Keratinocyte (primary cell): ENCODE data around the gene HERC3. TPM values are rescaled to one million over a fixed set of nuclear protein-coding genes. Genes with fewer than 3 reads are reported as not detected.
"Not testable (repeated sequence)": the region's sequence is repeated elsewhere in the genome, so short reads cannot be mapped to it uniquely, and the experiment has no call there.

ENCODE experiments used
- DNase-seq: peaks from one replicate; pipeline ENCODE4 v3.0.0-alpha.2; 2011; ENCODE audit warnings: low read depth, missing footprints, low spot score
- FAIRE-seq: peaks from 2 replicates; lab custom pipeline; 2011; peaks lifted over from hg19 to GRCh38; lab: Jason Lieb, UNC
- H2AFZ ChIP-seq: 2 replicates; pipeline ENCODE4 v1.6.0; 2012; ENCODE audit warnings: low read length, control low read depth, inconsistent platforms; ENCODE audit not compliant: control insufficient read depth
- H3K27ac ChIP-seq: 2 replicates; pipeline ENCODE4 v1.5.1; 2011; ENCODE audit warnings: low read length; ENCODE audit not compliant: control insufficient read depth, insufficient read depth
- H3K27me3 ChIP-seq: 3 replicates; pipeline ENCODE4 v1.6.0; 2011; ENCODE audit warnings: low read length; ENCODE audit not compliant: control insufficient read depth, insufficient read depth; ENCODE audit errors: extremely low read depth
- H3K36me3 ChIP-seq, 2 experiments: 2 replicates in 1 of 2; 3 replicates in 1 of 2; pipeline ENCODE4 v1.5.1; 2011; ENCODE audit warnings: low read length in 2 of 2, mild to moderate bottlenecking in 1 of 2; ENCODE audit not compliant: control insufficient read depth in 2 of 2, insufficient read depth in 2 of 2; ENCODE audit errors: extremely low read depth in 1 of 2
- H3K4me1 ChIP-seq: 3 replicates; pipeline ENCODE4 v1.5.1; 2011; ENCODE audit warnings: low read length; ENCODE audit not compliant: control insufficient read depth, insufficient read depth; ENCODE audit errors: extremely low read depth
- H3K4me2 ChIP-seq: 3 replicates; pipeline ENCODE4 v1.6.0; 2011; ENCODE audit warnings: low read depth, low read length; ENCODE audit not compliant: control insufficient read depth, insufficient read depth; ENCODE audit errors: extremely low read depth
- H3K4me3 ChIP-seq, 3 experiments: fragments of 200-600 bp in 1 of 3; sonication (generic) in 1 of 3; 2 replicates in 2 of 3; 3 replicates in 1 of 3; pipeline ENCODE4 v1.5.1; 2011 to 2016; ENCODE audit warnings: low read length in 3 of 3, mild to moderate bottlenecking in 3 of 3, control low read depth in 2 of 3, inconsistent platforms in 1 of 3, low read depth in 1 of 3, mixed read lengths in 1 of 3, mixed run types in 1 of 3, moderate library complexity in 1 of 3; ENCODE audit not compliant: control insufficient read depth in 2 of 3, insufficient read depth in 2 of 3; ENCODE audit errors: extremely low read depth in 1 of 3
- H3K79me2 ChIP-seq: 2 replicates; pipeline ENCODE4 v1.6.0; 2012; ENCODE audit warnings: low read length; ENCODE audit not compliant: control insufficient read depth, insufficient read depth
- H3K9ac ChIP-seq: 3 replicates; pipeline ENCODE4 v1.6.0; 2011; ENCODE audit warnings: low read length; ENCODE audit not compliant: control insufficient read depth, insufficient read depth; ENCODE audit errors: extremely low read depth
- H3K9me1 ChIP-seq: 3 replicates; pipeline ENCODE4 v1.6.0; 2011; ENCODE audit warnings: low read length; ENCODE audit not compliant: control insufficient read depth, insufficient read depth; ENCODE audit errors: extremely low read depth
- H3K9me3 ChIP-seq: 2 replicates; pipeline ENCODE4 v1.5.1; 2012; ENCODE audit warnings: low read depth, low read length; ENCODE audit not compliant: control insufficient read depth
- H4K20me1 ChIP-seq: 3 replicates; pipeline ENCODE4 v1.6.0; 2011; ENCODE audit warnings: low read length; ENCODE audit not compliant: control insufficient read depth, insufficient read depth; ENCODE audit errors: extremely low read depth
- CTCF ChIP-seq, 3 experiments: IDR thresholded peaks in 1 of 3; conservative IDR thresholded peaks in 1 of 3; optimal IDR thresholded peaks in 1 of 3; 2 replicates in 2 of 3; 3 replicates in 1 of 3; pipeline versions ENCODE3 to v1.5.1; 2011; ENCODE audit warnings: low read length in 3 of 3, mild to moderate bottlenecking in 3 of 3, moderate library complexity in 2 of 3, control low read depth in 1 of 3, inconsistent platforms in 1 of 3; ENCODE audit not compliant: insufficient read depth in 2 of 3; ENCODE audit errors: extremely low read depth in 1 of 3
- EZH2 ChIP-seq: IDR thresholded peaks from one replicate; pipeline ENCODE4 v1.6.1; 2012; ENCODE audit warnings: inconsistent platforms, mild to moderate bottlenecking, low read length, moderate library complexity
- dilution Hi-C: fragments of 300-500 bp; cut with MboI; formaldehyde crosslinking; loops from one replicate; pipeline ENCODE4 v1.7.0; 2020; ENCODE audit warnings: low sequenced_read_pairs; ENCODE audit not compliant: extremely low pct_ligation_motif_present
- polyA plus RNA-seq, 5 experiments: library from polyadenylated mRNA; depleted of rRNA in 3 of 5; stranded (reverse) in 3 of 5; stranded (forward) in 1 of 5; unstranded in 1 of 5; fragments of >200 nt; gene quantifications; 1 replicate in 1 of 5; 2 replicates in 3 of 5; 3 replicates in 1 of 5; pipeline versions ENCODE4 v1.2.1 to v1.2.3, GENCODE V29; 2011 to 2012; ENCODE audit warnings: missing spikeins in 2 of 5, low read depth in 1 of 5, low replicate concordance in 1 of 5

HERC3 gene
- polyA plus RNA-seq, 1 donor (not counting 4 experiments of a cell fraction or from before 2014, with no cell fraction given) = 26.3 TPM

- dilution Hi-C loops = no loop called here
- Histone ChIP-seq H3K36me3 (peaks cover 8 to 20% of the 10 kb centered on the region in 2 experiments), H3K27ac (peak overlapping the region; percentile 99), H3K9me3 (no peaks in the 10 kb centered on the region), H3K4me2 (peak overlapping the region; percentile 33), H3K9me1 (no peaks in the 10 kb centered on the region), H3K79me2 (peaks cover 21% of the 10 kb centered on the region), H4K20me1 (no peaks in the 10 kb centered on the region), H3K9ac (peak overlapping the region; percentile 18), H2AFZ (no peak overlapping the region), H3K27me3 (no peaks in the 10 kb centered on the region), H3K4me1 (peaks cover 76% of the 10 kb centered on the region), H3K4me3 (no peak overlapping the region)
- no peak for DNase-seq
- TF ChIP-seq EZH2 (no peak), CTCF (optimal IDR thresholded peaks at IDR 0.05 in 1 of 3, IDR thresholded peaks at IDR 0.05 in 1 of 3, conservative IDR thresholded peaks at IDR 0.05 in 1 of 3; ENCODE audit: extremely low read depth in 1 of 3, insufficient read depth in 2 of 3, low read length in 3 of 3) (no peak)
- peak; percentile 67 for FAIRE-seq
Observed at GRCh38 chr4:88609387-88609786, 17.1 kb downstream of the HERC3 start.

GRCh38 chr4:88609794-88610193 is 17.5 kb downstream of the HERC3 start:
- Histone ChIP-seq H3K36me3 (peaks cover 8 to 20% of the 10 kb centered on the region in 2 experiments), H3K4me1 (peaks cover 80% of the 10 kb centered on the region), H3K4me2 (peak overlapping the region; percentile 33), H3K79me2 (peaks cover 19% of the 10 kb centered on the region), H3K27ac (peak overlapping the region; percentile 99), H3K9ac (peak overlapping the region; percentile 18)
- H3K4me3 ChIP-seq, dilution Hi-C loops, H2AFZ ChIP-seq, H3K27me3 ChIP-seq, H3K9me1 ChIP-seq, H3K9me3 ChIP-seq, DNase-seq, H4K20me1 ChIP-seq, FAIRE-seq: not testable (repeated sequence)

- H3K4me2 ChIP-seq = peak overlapping the region; percentile 72
- H3K27me3 ChIP-seq = no peaks in the 10 kb centered on the region
- H3K4me3 ChIP-seq = no peak overlapping the region
- peaks cover 85% of the 10 kb centered on the region for H3K4me1 ChIP-seq
- FAIRE-seq (peak; percentile 73), DNase-seq (no peak)
- H3K9ac ChIP-seq = peak overlapping the region; percentile 81
- peaks cover 7 to 18% of the 10 kb centered on the region in 2 experiments for H3K36me3 ChIP-seq
- H3K9me1 ChIP-seq = no peaks in the 10 kb centered on the region
- dilution Hi-C loops = no loop called here
- no peaks in the 10 kb centered on the region for H3K9me3 ChIP-seq
- H2AFZ ChIP-seq = no peak overlapping the region
- no peaks in the 10 kb centered on the region for H4K20me1 ChIP-seq
- peaks cover 21% of the 10 kb centered on the region for H3K79me2 ChIP-seq
- no peak for TF ChIP-seq EZH2
- TF ChIP-seq CTCF (optimal IDR thresholded peaks at IDR 0.05 in 1 of 3, IDR thresholded peaks at IDR 0.05 in 1 of 3, conservative IDR thresholded peaks at IDR 0.05 in 1 of 3; ENCODE audit: extremely low read depth in 1 of 3, insufficient read depth in 2 of 3, low read length in 3 of 3) = no peak
- peak overlapping the region; percentile 99 for H3K27ac ChIP-seq
Observed at GRCh38 chr4:88610771-88611170, 18.5 kb downstream of the HERC3 start.
